Mononuclear cell (primary cell): ENCODE data around the gene EHBP1. TPM values are rescaled to one million over a fixed set of nuclear protein-coding genes. Genes with fewer than 3 reads are reported as not detected.

Experiments
- H3K27me3 ChIP-seq: 2 replicates; pipeline ENCODE4 v1.6.0; 2011; ENCODE audit warnings: low read length, control low read depth; ENCODE audit not compliant: insufficient read depth
- H3K4me1 ChIP-seq: 2 replicates; pipeline ENCODE4 v1.5.1; 2011; ENCODE audit warnings: mild to moderate bottlenecking, low read length, control low read depth; ENCODE audit not compliant: insufficient read depth
- H3K4me3 ChIP-seq: 2 replicates; pipeline ENCODE4 v1.5.1; 2011; ENCODE audit warnings: mild to moderate bottlenecking, low read length, moderate library complexity
- H3K9me3 ChIP-seq: 2 replicates; pipeline ENCODE4 v1.5.1; 2011; ENCODE audit warnings: low read depth, mild to moderate bottlenecking, control low read depth, low read length
- total RNA-seq: library from RNA; depleted of rRNA; stranded (reverse); fragments of >200 nt; gene quantifications from one replicate; pipeline ENCODE4 v1.2.3, GENCODE V29; 2012

Gene EHBP1
- total RNA-seq, 1 donor, result 31.6 TPM

DNA sequence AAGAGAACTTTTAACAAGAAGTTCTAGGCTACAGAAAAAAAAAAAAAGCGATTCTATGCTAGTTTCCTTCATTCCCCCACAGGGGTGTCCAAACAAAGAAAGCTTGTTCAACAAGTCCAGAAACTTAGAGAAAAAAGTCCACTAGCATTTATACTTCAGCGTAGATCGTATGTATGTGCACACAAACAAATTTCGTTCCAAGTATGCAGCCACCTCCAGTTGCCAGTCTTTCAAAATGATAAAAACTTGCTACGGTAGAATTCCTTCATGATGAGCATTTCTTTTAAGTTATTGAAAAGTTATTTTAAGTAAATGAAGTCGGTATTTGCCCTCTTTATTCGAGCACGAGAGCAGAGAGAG, 341.4 kb downstream of the EHBP1 start:
- peaks cover 46% of the 10 kb centered on the region for H3K4me1 ChIP-seq
- H3K4me3 ChIP-seq, result no peak overlapping the region
- no peaks in the 10 kb centered on the region for H3K9me3 ChIP-seq
- H3K27me3 ChIP-seq, result peaks cover 73% of the 10 kb centered on the region

DNA sequence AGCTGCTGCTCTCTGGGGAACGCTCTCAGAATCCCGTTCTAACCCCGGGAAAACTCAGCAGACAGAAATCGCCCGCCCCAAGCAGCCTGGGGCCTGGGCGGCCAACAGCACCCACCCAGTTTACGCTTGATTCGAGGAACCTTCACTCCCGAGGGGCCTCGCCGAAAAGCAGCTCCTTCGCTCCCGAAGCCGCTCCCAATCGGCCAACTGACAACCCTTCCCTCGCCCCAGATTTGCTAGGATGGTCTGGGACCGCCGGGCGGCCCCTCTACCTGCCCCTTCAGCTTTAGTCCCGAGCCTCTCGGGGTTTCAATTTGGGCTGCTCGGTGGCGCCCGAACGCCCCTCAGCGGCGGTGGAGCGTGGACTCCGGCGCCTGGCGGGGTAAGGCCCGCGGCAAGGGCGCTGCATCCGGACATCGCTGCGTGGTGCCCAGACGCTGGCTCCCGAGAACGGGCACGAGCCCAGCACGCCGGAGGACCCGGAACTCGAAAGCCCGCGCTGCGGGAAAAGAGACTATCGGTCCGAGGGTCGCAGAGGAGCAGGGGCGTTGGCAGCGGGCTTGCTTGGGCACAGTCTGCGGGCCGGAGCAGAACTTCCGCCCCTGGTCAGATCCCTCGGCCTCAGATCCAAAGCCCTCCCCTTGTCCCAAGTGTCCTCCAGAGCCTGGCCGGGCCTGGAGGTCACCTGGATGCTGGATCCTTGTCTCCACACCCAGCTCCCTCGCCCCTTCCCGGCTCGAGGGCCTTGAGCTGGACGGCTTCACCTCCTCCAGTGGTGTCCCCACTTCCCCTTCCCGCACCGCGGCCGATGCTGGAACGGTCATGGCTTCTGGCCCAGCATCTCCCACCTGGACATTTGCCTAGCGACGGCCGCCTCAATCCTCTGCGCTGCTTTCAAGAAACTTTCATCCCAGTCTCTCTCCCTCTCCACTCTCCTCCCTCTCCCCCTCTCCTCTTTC, 342.1 kb downstream of the EHBP1 start:
- peaks cover 49% of the 10 kb centered on the region for H3K4me1 ChIP-seq
- peaks cover 80% of the 10 kb centered on the region for H3K27me3 ChIP-seq
- no peaks in the 10 kb centered on the region for H3K9me3 ChIP-seq
- no peak overlapping the region for H3K4me3 ChIP-seq

DNA sequence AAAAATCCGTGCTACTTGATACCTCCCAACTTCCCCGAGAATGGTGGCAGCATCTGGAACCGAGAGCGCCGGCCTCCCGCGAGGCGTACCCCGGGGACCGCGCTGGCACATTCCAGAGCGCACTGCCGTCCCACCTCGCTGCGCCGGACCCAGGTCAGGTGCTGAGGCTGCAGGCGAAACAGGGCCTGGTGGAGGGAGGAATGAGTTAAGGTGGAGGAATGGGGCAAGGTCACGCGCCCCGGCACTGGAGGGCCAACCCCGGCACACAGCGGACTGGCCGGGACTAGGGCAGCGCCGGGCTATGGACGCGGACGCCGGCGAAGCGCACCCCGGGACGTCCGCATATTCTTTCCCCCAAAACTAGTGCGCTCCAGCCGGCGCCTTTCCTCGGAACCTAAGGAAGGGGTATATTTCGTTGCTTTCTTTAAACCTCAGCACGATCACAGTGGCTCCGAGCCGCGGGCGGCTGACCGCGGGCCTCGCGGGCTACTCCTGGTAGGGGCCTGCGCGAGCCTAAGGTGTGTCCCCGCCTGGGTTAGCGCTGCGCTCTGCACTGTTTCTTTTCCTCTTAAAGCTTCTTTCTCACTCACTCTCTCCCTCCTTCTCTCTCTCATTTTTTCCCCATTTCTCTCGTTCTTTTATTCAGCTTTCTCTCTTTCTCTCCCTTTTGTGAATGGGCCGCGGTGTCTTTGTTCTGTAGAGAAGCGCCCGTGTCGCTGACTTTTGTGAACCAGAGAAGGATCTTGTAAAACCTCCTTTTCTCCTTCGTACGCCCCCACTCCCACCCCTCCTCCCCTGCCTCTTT, 343.1 kb downstream of the EHBP1 start:
- Histone ChIP-seq H3K4me3 (no peak overlapping the region), H3K4me1 (peaks cover 53% of the 10 kb centered on the region), H3K9me3 (no peaks in the 10 kb centered on the region), H3K27me3 (peaks cover 87% of the 10 kb centered on the region)

DNA sequence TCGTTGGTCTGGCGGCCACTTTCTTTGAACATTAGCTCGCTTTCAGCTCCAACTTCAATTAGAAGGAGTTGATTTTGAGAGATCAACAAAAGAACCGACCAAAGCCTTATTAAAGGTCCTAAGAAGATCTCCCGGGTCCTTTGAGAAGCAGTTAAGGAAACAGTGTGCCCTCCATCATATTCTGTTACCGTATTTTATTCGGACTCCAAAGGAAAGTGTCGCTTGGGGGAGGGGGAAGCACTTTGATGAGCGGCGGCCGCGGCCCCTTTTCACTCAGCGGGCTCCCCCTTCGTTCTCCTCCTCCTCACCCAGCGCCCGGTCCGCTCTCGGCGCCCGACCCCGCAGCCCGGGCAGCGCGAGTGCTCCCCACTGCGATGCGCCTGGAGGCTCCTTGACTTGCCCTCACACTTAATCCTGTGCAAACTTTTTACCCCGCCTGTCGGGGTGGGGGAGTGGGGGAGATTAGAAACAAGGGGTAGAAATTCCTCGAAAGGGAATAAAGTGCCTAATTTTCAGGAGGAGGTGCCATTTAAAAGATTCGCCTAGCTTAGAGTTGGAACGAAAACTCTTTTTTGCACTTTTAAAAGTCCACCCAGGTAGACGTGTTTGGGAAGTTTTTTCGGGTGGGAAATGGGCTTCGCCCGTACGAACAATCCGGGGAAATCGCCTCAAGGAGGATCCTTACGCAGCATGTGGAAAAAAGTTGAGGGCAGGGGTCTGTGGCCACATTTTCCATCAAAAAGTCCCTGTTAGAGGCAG, 343.9 kb downstream of the EHBP1 start:
- no peak overlapping the region for H3K4me3 ChIP-seq
- peaks cover 89% of the 10 kb centered on the region for H3K27me3 ChIP-seq
- peaks cover 62% of the 10 kb centered on the region for H3K4me1 ChIP-seq
- no peaks in the 10 kb centered on the region for H3K9me3 ChIP-seq

DNA sequence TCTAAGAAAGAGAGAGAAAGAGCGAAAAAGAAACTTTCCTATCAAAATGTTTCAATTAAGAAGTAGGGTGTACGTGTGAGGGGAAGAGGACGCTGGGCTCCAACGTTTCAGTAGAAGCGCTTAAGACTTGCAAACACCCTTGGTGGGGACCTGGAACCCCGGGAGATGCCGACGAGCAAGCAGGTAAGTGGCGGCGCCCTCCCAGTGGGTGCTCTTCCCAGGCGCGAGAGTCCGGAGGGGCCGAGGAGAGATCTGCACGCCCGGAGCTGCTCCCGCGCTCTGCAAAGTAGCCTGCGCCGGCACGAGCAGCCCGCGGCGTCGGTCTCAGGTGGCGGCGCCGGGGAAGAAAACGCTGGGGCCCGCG, 344.4 kb downstream of the EHBP1 start:
- Histone ChIP-seq H3K27me3 (peaks cover 93% of the 10 kb centered on the region), H3K9me3 (no peaks in the 10 kb centered on the region), H3K4me3 (no peak overlapping the region), H3K4me1 (peaks cover 66% of the 10 kb centered on the region)

DNA sequence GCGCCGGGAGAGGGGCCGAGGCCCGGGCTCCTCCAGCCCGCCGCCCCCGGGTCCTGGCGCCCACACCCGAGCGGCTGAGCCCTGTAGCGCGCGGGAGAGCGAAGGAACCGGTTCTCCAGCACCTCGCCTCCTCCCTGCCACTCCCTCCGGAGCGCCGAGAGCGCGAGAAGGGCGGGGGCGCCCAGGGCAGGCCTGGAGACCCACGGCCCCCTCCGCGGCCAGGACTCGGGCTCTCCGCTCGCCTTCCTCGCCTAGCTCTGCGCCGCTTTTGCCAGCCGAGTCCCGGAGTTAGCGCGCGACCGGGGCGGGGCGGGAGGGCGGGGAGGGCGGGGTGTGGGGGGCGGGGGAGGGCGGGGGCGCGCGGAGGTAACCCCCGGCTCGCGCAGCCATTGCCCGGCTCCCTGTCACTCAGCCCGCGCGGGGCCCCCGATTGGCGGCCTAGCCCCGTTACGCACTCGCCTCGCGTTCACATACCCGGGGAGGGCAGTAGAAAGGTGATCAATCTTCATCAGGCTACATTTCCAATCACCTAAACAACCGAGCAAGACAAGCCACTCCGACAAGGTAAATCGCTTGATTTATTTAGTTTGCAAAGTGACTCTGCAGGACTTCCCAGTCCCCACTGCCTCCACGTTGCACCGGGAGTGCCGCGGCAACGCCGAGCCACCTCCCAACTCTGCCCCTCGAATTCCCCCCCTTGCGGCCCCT, 345.0 kb downstream of the EHBP1 start, which contains the start of gene OTX1:
TSS of gene OTX1 (plus strand) at position 497 of the 708 bp plus-strand sequence. CDS start 2,161 bp downstream, outside the sequence.
- Histone ChIP-seq H3K4me3 (peak within 1 kb of the TSS; percentile 11), H3K4me1 (peaks cover 71% of the 10 kb centered on the region), H3K9me3 (no peaks in the 10 kb centered on the region), H3K27me3 (peaks cover 93% of the 10 kb centered on the region)

DNA sequence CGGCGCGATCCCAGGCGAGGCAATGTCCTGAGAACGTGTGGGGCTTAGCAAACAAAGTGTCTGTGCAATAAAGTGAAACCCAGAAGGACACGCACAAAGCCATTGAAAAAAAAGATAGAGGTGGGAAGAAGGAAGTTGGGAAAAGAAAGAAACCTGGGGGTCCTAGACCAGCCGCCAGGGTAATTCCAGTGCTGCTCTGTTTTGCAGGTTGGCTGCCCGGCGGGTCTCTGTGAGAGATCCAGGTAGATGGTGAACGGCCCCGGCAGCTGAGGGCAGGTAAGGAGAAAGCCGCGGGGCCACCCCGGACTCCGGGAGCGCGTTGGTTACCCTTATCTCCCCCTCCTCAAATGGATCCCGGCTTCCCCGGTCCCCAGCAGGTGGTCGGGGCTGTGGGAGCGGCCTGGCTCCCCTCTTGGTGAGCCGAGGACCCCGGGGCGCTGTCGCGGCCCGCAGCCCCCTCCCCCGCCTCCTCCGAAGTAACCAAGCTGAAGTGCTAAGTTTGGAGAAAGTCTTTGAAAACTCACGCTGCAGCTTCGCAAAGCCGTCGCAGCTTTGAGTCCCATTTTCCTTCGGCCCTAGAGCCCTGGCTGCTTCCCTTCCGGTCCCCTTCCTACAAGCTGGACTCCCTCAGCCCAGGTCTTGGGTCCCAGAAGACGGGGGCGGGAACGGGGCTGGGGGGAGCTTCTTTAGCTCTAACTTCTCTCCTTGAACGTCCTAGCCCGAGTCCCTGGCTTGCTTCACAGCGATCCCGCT, 345.7 kb downstream of the EHBP1 start:
- peaks cover 79% of the 10 kb centered on the region for H3K4me1 ChIP-seq
- H3K9me3 ChIP-seq, result no peaks in the 10 kb centered on the region
- peak overlapping the region; percentile 11 for H3K4me3 ChIP-seq
- H3K27me3 ChIP-seq, result peaks cover 93% of the 10 kb centered on the region

DNA sequence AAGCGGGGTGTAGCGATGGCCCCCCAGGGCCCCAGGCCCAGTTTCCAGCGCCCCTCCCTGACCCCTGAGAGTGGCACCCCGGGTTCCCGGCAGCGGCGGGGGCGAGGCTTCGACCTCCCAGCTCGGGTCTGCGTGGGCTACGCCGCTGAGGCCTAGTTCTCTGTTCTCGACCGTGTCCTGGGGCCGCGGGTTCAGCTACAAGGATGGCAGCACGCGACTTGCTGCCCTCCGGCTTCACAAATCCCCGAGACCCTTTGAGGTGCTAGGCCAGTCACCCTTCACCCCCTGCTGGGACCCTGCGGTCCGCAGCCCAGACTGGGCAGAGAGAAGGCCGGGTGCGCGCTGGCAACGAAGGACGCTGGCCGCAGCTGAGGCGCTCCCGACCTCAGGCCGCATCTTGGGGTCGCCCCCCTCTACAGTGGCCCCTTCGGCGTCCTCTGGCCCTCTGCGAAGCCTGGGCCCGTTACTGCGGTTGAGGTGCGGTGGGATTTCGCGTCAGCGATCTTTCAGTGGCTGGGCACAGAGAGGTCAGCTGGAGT, 346.4 kb downstream of the EHBP1 start:
- H3K27me3 ChIP-seq, result peaks cover 93% of the 10 kb centered on the region

DNA sequence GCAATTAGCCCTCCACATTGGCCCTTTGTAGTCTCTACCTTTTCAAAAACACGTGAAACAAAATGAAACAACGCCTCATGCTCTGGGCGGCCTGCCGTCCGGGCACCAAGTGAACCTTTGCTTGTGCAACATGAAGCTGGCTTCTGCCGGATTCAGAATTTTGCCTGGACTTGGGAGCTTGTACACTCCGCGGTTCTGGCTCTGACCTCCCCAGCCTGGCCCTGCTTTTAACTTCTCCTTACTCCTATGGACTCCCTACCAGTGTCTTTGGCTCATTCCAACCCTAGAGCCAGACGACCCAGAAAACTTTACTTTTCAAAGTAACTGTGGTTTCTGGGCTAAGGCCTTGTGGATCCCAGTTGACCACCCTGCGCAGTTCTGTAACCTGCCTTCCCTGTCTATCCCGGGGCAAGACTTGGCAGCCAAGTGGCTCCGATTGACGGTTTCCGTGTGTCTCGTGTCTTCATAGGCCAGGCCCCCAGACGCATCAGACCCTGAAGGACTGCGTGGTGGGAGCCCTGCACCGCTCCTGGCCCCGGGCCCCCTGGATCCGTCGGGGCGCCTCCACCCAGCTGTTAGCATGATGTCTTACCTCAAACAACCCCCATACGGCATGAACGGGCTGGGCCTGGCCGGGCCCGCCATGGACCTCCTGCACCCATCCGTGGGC, 347.0 kb downstream of the EHBP1 start:
- peaks cover 93% of the 10 kb centered on the region for H3K27me3 ChIP-seq
- H3K9me3 ChIP-seq, result no peaks in the 10 kb centered on the region
- H3K4me3 ChIP-seq, result no peak overlapping the region
- peaks cover 85% of the 10 kb centered on the region for H3K4me1 ChIP-seq

More for the DNA sequence above, 346.4 kb downstream of the EHBP1 start:
- Histone ChIP-seq H3K4me3 (no peak overlapping the region), H3K4me1 (peaks cover 85% of the 10 kb centered on the region), H3K9me3 (no peaks in the 10 kb centered on the region)

DNA sequence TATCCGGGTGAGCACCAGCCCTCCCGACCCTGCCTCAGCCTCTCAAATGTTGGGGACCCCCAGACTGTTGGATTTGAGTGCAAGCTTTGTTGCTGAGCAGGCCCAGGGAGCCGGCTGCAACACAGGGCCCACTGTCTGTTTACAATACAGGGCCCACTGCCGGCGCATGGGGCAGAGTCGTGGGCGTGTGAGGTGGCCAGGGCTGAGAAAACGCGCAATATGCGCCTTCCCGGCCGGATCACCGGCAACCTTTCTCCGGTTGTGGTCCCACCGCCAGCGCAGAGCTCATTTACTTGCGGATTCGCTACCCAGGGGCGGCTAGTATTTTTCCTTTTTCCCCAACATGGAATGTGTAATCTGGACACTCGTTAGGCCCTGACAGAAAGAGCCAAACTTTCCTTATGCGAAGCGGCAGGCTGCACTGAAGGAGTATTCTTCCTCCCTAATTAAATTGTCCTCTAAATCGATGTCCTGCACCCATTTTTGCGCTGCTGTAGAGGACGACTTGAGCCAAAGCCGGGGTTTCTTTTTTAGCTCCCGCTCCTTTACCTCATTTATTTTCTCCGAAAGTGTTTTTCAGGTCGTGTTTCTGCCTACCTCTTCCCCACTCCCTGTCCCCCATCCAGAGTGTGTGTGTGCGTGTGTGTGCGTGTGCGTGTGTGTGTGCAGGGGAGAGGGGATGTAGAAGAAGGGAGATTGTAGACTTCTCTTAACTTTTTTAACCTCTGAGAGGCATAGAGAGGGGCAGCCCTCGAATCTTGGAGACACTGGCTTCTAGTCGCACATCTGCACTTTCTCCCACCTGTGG, 347.8 kb downstream of the EHBP1 start:
- H3K9me3 ChIP-seq, result no peaks in the 10 kb centered on the region

DNA sequence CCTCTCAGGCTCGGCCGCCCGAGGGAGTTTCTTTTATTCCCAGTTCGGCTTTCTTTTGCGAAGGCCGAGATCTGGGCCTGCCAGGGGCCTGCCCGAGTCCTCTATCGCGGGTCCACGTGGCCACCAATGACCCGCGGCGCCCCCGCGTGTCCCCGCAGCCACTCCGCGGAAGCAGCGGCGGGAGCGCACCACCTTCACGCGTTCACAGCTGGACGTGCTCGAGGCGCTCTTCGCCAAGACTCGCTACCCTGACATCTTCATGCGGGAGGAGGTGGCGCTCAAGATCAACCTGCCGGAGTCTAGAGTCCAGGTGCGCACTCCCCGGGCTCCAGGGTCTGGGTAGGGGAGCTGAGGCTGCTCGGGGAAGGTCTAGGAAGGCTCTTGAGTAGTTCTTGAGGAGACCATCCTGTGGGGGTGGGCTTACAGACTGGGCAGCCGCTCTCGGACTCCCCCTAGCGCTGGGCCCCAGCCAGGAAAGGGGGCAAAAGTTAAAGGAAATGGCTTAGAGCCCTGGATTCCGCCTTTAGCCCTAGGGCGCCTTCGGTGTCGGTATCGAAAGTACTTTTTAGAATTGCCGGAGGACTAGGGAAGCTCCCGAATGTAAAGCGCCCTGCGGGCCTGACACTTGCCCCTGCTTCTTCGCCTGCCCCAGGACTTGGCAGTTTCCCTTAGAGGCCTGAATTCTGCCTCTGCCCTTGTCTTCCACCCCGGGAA, 348.5 kb downstream of the EHBP1 start:
- Histone ChIP-seq H3K4me3 (peak overlapping the region; percentile 4), H3K4me1 (peaks cover 85% of the 10 kb centered on the region), H3K9me3 (no peaks in the 10 kb centered on the region), H3K27me3 (peaks cover 93% of the 10 kb centered on the region)

More for the DNA sequence above, 347.8 kb downstream of the EHBP1 start:
- Histone ChIP-seq H3K4me3 (no peak overlapping the region), H3K4me1 (peaks cover 85% of the 10 kb centered on the region), H3K27me3 (peaks cover 93% of the 10 kb centered on the region)

DNA sequence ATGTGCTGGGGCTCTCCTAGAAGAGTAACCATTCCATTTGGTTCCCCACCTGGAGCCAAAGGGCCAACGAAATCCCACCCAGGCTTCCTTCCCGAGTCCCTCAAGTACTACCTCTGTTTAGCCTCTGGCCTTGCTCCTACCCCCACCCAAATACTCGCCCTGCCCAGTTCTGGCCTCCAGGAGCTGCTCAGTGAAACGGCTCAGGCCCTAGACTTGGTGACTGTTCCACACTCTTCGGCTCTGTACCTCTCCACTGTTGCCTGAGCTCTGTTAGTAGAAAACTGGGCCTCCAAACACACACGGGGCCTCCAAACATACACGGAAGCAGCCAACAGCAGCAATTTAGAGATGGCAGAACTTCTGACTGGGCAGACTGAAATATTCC, 349.3 kb downstream of the EHBP1 start:
- no peaks in the 10 kb centered on the region for H3K9me3 ChIP-seq
- no peak overlapping the region for H3K4me3 ChIP-seq
- peaks cover 83% of the 10 kb centered on the region for H3K4me1 ChIP-seq
- H3K27me3 ChIP-seq, result peaks cover 90% of the 10 kb centered on the region
